ENCODE results near the gene VPS37B.

DNA sequence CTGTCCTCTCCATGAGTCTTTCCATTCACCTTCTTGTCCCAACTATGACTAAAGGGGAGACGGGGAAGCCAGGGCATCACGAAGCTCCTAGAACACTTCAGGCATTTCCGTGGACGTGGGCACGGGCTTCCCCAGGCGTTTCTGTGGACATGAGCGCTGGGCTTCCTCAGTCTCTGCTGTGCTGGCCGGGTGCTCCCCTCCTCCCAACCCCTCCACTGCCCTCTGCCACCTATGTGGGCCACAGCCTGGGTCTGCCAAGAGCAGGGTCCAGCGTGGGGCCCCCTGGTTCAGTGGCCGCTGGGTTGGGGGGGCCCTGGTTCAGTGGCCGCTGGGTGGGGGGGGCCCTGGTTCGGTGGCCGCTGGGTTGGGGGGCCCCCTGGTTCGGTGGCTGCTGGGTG lies 45.9 kb downstream of the VPS37B start:
- TF ChIP-seq RB1 (IDR thresholded peaks at IDR 0.05; ENCODE audit: borderline replicate concordance) (no peak), POLR2A (IDR thresholded peaks at IDR 0.05; ENCODE audit: low read depth, low read length) (no peak)
- TF ChIP-seq, protein P1, sequence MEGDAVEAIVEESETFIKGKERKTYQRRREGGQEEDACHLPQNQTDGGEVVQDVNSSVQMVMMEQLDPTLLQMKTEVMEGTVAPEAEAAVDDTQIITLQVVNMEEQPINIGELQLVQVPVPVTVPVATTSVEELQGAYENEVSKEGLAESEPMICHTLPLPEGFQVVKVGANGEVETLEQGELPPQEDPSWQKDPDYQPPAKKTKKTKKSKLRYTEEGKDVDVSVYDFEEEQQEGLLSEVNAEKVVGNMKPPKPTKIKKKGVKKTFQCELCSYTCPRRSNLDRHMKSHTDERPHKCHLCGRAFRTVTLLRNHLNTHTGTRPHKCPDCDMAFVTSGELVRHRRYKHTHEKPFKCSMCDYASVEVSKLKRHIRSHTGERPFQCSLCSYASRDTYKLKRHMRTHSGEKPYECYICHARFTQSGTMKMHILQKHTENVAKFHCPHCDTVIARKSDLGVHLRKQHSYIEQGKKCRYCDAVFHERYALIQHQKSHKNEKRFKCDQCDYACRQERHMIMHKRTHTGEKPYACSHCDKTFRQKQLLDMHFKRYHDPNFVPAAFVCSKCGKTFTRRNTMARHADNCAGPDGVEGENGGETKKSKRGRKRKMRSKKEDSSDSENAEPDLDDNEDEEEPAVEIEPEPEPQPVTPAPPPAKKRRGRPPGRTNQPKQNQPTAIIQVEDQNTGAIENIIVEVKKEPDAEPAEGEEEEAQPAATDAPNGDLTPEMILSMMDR (IDR thresholded peaks at IDR 0.05 in 2 of 3, conservative IDR thresholded peaks at IDR 0.05 in 1 of 3; ENCODE audit: control insufficient read depth in 2 of 3, extremely low read depth in 1 of 3, insufficient read depth in 1 of 3, low read depth in 3 of 3, low read length in 3 of 3): no peak

Data from GM12878 (cell line).